HepG2 (cell line): ENCODE measurements around the gene H19. TPM values are rescaled to one million over a fixed set of nuclear protein-coding genes. Genes with fewer than 3 reads are reported as not detected.

Experiments used
- ATAC-seq: fragments of 200-7000 bp; cut with Tn5 transposase; 3 replicates; pipeline ENCODE4 v1.9.1; 2020; ENCODE audit warnings: mild to moderate bottlenecking, moderate library complexity
- BruUV-seq: library from RNA; stranded (reverse); fragments of 400-500 nt; replicated peaks from 2 replicates; lab custom pipeline; 2021; lab: Mats Ljungman, UMichigan
- CTCF ChIA-PET: fragments of 300-600 bp; formaldehyde crosslinking; extraction: SDS; loops from one replicate; lab custom pipeline; 2021; ENCODE audit warnings: low total read pairs, inconsistent platforms, low intra/inter-chr PET ratio; lab: Yijun Ruan, JAX
- POLR2A ChIA-PET: fragments of 350-600 bp; sonication (Branson Sonifier 250); formaldehyde crosslinking; loops from one replicate; lab custom pipeline; 2020; ENCODE audit warnings: antibody characterized with exemption, inconsistent platforms; lab: Yijun Ruan, JAX
- DNase-seq: peaks from one replicate; pipeline ENCODE4 v3.0.0-alpha.2; 2015; ENCODE audit warnings: low spot score
- FAIRE-seq: peaks from 3 replicates; lab custom pipeline; 2011; peaks lifted over from hg19 to GRCh38; lab: Jason Lieb, UNC
- H2AFZ ChIP-seq: one replicate; pipeline ENCODE4 v1.6.1; 2011; ENCODE audit warnings: low read length, inconsistent platforms
- H3K27ac ChIP-seq: fragments of 300-600 bp; 3 replicates; pipeline ENCODE4 v1.8.0; 2011; ENCODE audit warnings: mixed run types, mild to moderate bottlenecking, mixed read lengths, low read length, inconsistent platforms; ENCODE audit not compliant: insufficient read depth; ENCODE audit errors: extremely low read length
- H3K27me3 ChIP-seq, 2 experiments: fragments of 200-600 bp in 1 of 2; 2 replicates in 1 of 2; 3 replicates in 1 of 2; pipeline versions ENCODE4 v1.6.0 to v1.8.0; 2011; ENCODE audit warnings: low read length in 2 of 2, mild to moderate bottlenecking in 2 of 2, moderate library complexity in 2 of 2, inconsistent platforms in 1 of 2; ENCODE audit not compliant: insufficient read depth in 2 of 2, control insufficient read depth in 1 of 2
- H3K36me3 ChIP-seq, 2 experiments: fragments of 200-600 bp in 1 of 2; replicated peaks in 1 of 2; 2 replicates in 1 of 2; 3 replicates in 1 of 2; pipeline versions ENCODE4 v1.5.1 to v1.8.0; 2011; ENCODE audit warnings: low read length in 2 of 2, inconsistent platforms in 1 of 2; ENCODE audit not compliant: insufficient read depth in 2 of 2, control insufficient read depth in 1 of 2
- H3K4me1 ChIP-seq: 2 replicates; pipeline ENCODE4 v1.5.1; 2012; ENCODE audit warnings: low read length, inconsistent platforms; ENCODE audit not compliant: insufficient read depth
- H3K4me2 ChIP-seq: 2 replicates; pipeline ENCODE4 v1.6.0; 2011; ENCODE audit warnings: low read depth, low read length, inconsistent platforms
- H3K4me3 ChIP-seq, 3 experiments: fragments of 200-600 bp in 1 of 3; sonication (generic), shearing (Covaris generic) in 1 of 3; replicated peaks in 1 of 3; 2 replicates each; pipeline ENCODE4 v1.5.1; 2011 to 2016; ENCODE audit warnings: low read length in 3 of 3, inconsistent platforms in 2 of 3, low read depth in 2 of 3, mild to moderate bottlenecking in 2 of 3, control low read depth in 1 of 3, mixed read lengths in 1 of 3; ENCODE audit not compliant: insufficient read depth in 1 of 3
- H3K79me2 ChIP-seq: one replicate; pipeline ENCODE4 v1.6.1; 2011; ENCODE audit warnings: low read length, inconsistent platforms; ENCODE audit not compliant: insufficient read depth
- H3K9ac ChIP-seq: 2 replicates; pipeline ENCODE4 v1.6.0; 2011; ENCODE audit warnings: mild to moderate bottlenecking, low read depth, low read length, inconsistent platforms; ENCODE audit not compliant: insufficient read depth
- H3K9me3 ChIP-seq: 2 replicates; pipeline ENCODE4 v1.5.1; 2012; ENCODE audit warnings: mild to moderate bottlenecking, low read length
- H4K20me1 ChIP-seq: 2 replicates; pipeline ENCODE4 v1.6.0; 2011; ENCODE audit warnings: inconsistent platforms, mild to moderate bottlenecking, low read length, moderate library complexity; ENCODE audit not compliant: insufficient read depth
- HDAC2 ChIP-seq: sonication (generic); formaldehyde crosslinking; IDR thresholded peaks from 2 replicates; pipeline ENCODE4 v1.4.0; 2020; ENCODE audit warnings: missing genetic modification reagents
- HMGA1 ChIP-seq: sonication (generic); formaldehyde crosslinking; conservative IDR thresholded peaks from 2 replicates; pipeline ENCODE4 v1.4.0; 2020; ENCODE audit warnings: missing genetic modification reagents
- HOXA9 ChIP-seq: sonication (generic); formaldehyde crosslinking; IDR thresholded peaks from 2 replicates; pipeline ENCODE4 v1.8.1; 2022; ENCODE audit warnings: missing genetic modification reagents, mild to moderate bottlenecking, moderate library complexity, borderline replicate concordance
- MED8 ChIP-seq: sonication (generic); formaldehyde crosslinking; IDR thresholded peaks from 2 replicates; pipeline ENCODE4 v1.8.1; 2023; ENCODE audit warnings: mild to moderate bottlenecking, missing genetic modification reagents; ENCODE audit not compliant: insufficient replicate concordance
- MTA1 ChIP-seq: sonication (generic); formaldehyde crosslinking; IDR thresholded peaks from 2 replicates; pipeline ENCODE4 v1.4.0; 2020; ENCODE audit warnings: missing genetic modification reagents, mild to moderate bottlenecking, borderline replicate concordance
- PAWR ChIP-seq: sonication (generic); formaldehyde crosslinking; IDR thresholded peaks from 2 replicates; pipeline ENCODE4 v1.4.0; 2020; ENCODE audit warnings: missing genetic modification reagents, mild to moderate bottlenecking, borderline replicate concordance
- SMC3 ChIP-seq: IDR thresholded peaks from 2 replicates; pipeline ENCODE4 v1.6.1; 2011; ENCODE audit warnings: low read length, improper control_type of control experiment
- SP140L ChIP-seq: sonication (generic); formaldehyde crosslinking; IDR thresholded peaks from 2 replicates; pipeline ENCODE4 v1.4.0; 2020; ENCODE audit warnings: missing genetic modification reagents, borderline replicate concordance
- TCF7L2 ChIP-seq: IDR thresholded peaks from 2 replicates; pipeline ENCODE4 v1.6.1; 2011; ENCODE audit warnings: mild to moderate bottlenecking, low read depth, low read length, moderate library complexity
- ZNF550 ChIP-seq: sonication (generic); formaldehyde crosslinking; IDR thresholded peaks from 2 replicates; pipeline ENCODE4 v1.4.0; 2020; ENCODE audit warnings: mild to moderate bottlenecking, missing genetic modification reagents, borderline replicate concordance
- ZNF598 ChIP-seq: sonication (generic); formaldehyde crosslinking; IDR thresholded peaks from 2 replicates; pipeline ENCODE4 v1.5.1; 2020; ENCODE audit warnings: mild to moderate bottlenecking, missing genetic modification reagents, borderline replicate concordance
- ZZZ3 ChIP-seq: sonication (generic); formaldehyde crosslinking; IDR thresholded peaks from 2 replicates; pipeline ENCODE4 v1.4.0; 2020; ENCODE audit warnings: missing genetic modification reagents, mild to moderate bottlenecking, borderline replicate concordance
- WGBS: methylation state at CpG from one replicate; pipeline ENCODE4 v1.1.6; 2017; ENCODE audit warnings: low lambda C conversion rate; 5-methylcytosine and 5-hydroxymethylcytosine counted together
- in situ Hi-C: cut with HindIII; loops from 2 replicates; pipeline ENCODE4 v1.10.0; 2017; ENCODE audit warnings: low pct_unique_long_range_greater_than_20kb; ENCODE audit not compliant: extremely low pct_ligation_motif_present
- intact Hi-C: fragments of 100-400 bp; cut with micrococcal nuclease; formaldehyde crosslinking; loops from one replicate; pipeline ENCODE4 v1.10.0; 2022; ENCODE audit not compliant: unreplicated experiment
- polyA plus RNA-seq, 8 experiments: library from polyadenylated mRNA; depleted of rRNA in 3 of 8; stranded (reverse) in 7 of 8; unstranded in 1 of 8; fragments of >200 nt; fragmentation: Illumina TruSeq in 4 of 8; extraction: Trizol in 4 of 8; gene quantifications; 2 replicates each; pipeline versions ENCODE4 v1.2.1 to v1.2.3, GENCODE V29; 2011 to 2016; ENCODE audit warnings: low read depth in 4 of 8, missing spikeins in 1 of 8, mixed read lengths in 1 of 8; ENCODE audit not compliant: insufficient read depth in 1 of 8
- total RNA-seq, 5 experiments: library from RNA; depleted of rRNA; stranded (reverse); fragments of >200 nt; fragmentation: Illumina TruSeq; extraction: Trizol; gene quantifications; 2 replicates each; pipeline ENCODE4 v1.2.3, GENCODE V29; 2016; ENCODE audit warnings: low read depth in 1 of 5
- TF ChIP-seq, protein P1 (sequence below): sonication (generic); formaldehyde crosslinking; IDR thresholded peaks from 2 replicates; pipeline ENCODE4 v1.8.0; 2022; ENCODE audit warnings: mild to moderate bottlenecking, missing genetic modification reagents, moderate library complexity

The H19 gene
- total and polyA plus RNA-seq, 2 of the 13 experiments (the other 11 are each of a cell fraction or from before 2014, with no cell fraction given), result 1.2 to 2.4 TPM

DNA sequence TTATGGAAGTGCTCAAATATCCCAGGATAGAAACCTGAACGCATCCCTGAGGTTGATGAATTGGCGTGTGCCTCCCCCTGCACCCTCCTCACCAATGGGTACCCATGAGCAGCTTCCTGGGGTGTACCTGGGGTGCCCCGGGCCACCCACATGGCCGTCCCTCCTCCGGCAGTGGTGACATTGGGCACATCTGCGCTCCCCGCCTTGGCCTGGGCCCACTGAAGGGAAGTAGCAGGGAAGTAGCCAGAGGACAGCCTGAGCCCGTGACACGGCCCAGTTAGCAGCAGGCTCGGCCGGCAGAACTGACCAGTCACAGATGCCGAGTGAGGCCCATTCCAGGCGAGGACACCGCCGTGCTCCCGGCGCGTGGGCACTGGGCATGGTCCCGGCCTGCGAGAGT lies 33.8 kb downstream of the H19 start (continued):
- TF ChIP-seq MED8 (CRISPR knock-in tag) (no peak), HMGA1 (CRISPR knock-in tag) (no peak), TCF7L2 (no peak)

GRCh38 chr11:1959786-1960185 lies 37.9 kb downstream of the H19 start:
- intact Hi-C loops, result no loop called here
- Histone ChIP-seq H3K4me3 (no peak overlapping the region), H3K27me3 (no peaks in the 10 kb centered on the region), H3K9me3 (no peaks in the 10 kb centered on the region), H3K4me2 (no peak overlapping the region), H2AFZ (no peak overlapping the region), H3K4me1 (no peaks in the 10 kb centered on the region), H3K36me3 (no peaks in the 10 kb centered on the region), H3K27ac (no peak overlapping the region), H3K79me2 (no peaks in the 10 kb centered on the region), H3K9ac (no peak overlapping the region), H4K20me1 (no peaks in the 10 kb centered on the region)
- no TSS peak for BruUV-seq
- DNase-seq (no peak), FAIRE-seq (no peak), ATAC-seq (no peak)
- no CpG with 5 or more reads among the region's 17 CpGs for WGBS
- TF ChIP-seq, protein P1, sequence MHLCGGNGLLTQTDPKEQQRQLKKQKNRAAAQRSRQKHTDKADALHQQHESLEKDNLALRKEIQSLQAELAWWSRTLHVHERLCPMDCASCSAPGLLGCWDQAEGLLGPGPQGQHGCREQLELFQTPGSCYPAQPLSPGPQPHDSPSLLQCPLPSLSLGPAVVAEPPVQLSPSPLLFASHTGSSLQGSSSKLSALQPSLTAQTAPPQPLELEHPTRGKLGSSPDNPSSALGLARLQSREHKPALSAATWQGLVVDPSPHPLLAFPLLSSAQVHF (CRISPR knock-in tag), result no peak
- TF ChIP-seq HDAC2 (CRISPR knock-in tag) (no peak), ZNF598 (CRISPR knock-in tag) (no peak), ZNF550 (CRISPR knock-in tag) (no peak), ZZZ3 (CRISPR knock-in tag) (no peak), HOXA9 (CRISPR knock-in tag) (no peak), SMC3 (no peak), PAWR (CRISPR knock-in tag) (no peak), SP140L (CRISPR knock-in tag) (no peak), MTA1 (no peak)
- CTCF ChIA-PET, result no interaction called here
- POLR2A ChIA-PET, result interaction anchor here (26.2 kb wide), 1 partner anchor 27 kb away, joined by 720 read pairs; no protein-coding TSS in a partner anchor
- in situ Hi-C loops, result no loop called here
